Activated CD4-positive, alpha-beta memory T cell treated with anti-CD3 and anti-CD28 coated beads for 36 hours (primary cell): Measurements from ENCODE around the gene HOXB2. TPM values are rescaled to one million over a fixed set of nuclear protein-coding genes. Genes with fewer than 3 reads are reported as not detected.
A peak's percentile ranks its signal among the peaks of the same experiment; 100 is the strongest.
"Not testable (repeated sequence)": the region's sequence is repeated elsewhere in the genome, so short reads cannot be mapped to it uniquely, and the experiment has no call there.

Source experiments
- CTCF ChIA-PET: fragments of 350-600 bp; sonication (Branson Sonifier 250); formaldehyde crosslinking; loops from one replicate; lab custom pipeline; 2021; ENCODE audit warnings: antibody characterized with exemption, inconsistent platforms; lab: Charles Lee
- POLR2A ChIA-PET: fragments of 350-600 bp; sonication (Branson Sonifier 250); formaldehyde crosslinking; loops from one replicate; lab custom pipeline; 2021; ENCODE audit warnings: antibody characterized with exemption; lab: Charles Lee
- DNase-seq: peaks from one replicate; pipeline ENCODE4 v3.0.0-alpha.2; 2020
- H3K27ac Mint-ChIP-seq: one replicate; pipeline ENCODE4 v1.8.0; 2021; ENCODE audit warnings: mixed read lengths
- H3K27me3 Mint-ChIP-seq: one replicate; pipeline ENCODE4 v1.8.0; 2021; ENCODE audit warnings: mixed read lengths
- H3K36me3 Mint-ChIP-seq: one replicate; pipeline ENCODE4 v1.8.0; 2021; ENCODE audit warnings: mixed read lengths
- H3K4me1 Mint-ChIP-seq: one replicate; pipeline ENCODE4 v1.8.0; 2021; ENCODE audit warnings: low read depth, mixed read lengths
- H3K4me3 Mint-ChIP-seq: one replicate; pipeline ENCODE4 v1.8.0; 2021; ENCODE audit warnings: mild to moderate bottlenecking, mixed read lengths
- H3K9me3 Mint-ChIP-seq: one replicate; pipeline ENCODE4 v1.8.0; 2021; ENCODE audit warnings: mixed read lengths
- intact Hi-C: fragments of 100-400 bp; cut with micrococcal nuclease; formaldehyde crosslinking; loops from one replicate; pipeline ENCODE4 v1.15.1; 2023
- total RNA-seq, 2 experiments: library from RNA; stranded (reverse); gene quantifications; one replicate each; pipeline ENCODE4 v1.2.3, GENCODE V29; 2021

HOXB2 gene
- total RNA-seq, 2 experiments from 2014 or later = 13.3 to 16.8 TPM

GRCh38 chr17:48542114-48542656 lies 2.7 kb downstream of the HOXB2 start:
- ChIA-PET POLR2A (interaction anchor here (0.9 to 1.1 kb wide), 3 partner anchors 26 to 41 kb away, joined by 3 read pairs; no protein-coding TSS in a partner anchor), CTCF (interaction anchor here (1.1 to 1.9 kb wide), 2 partner anchors 36 to 51 kb away, joined by 3 to 5 read pairs; partner anchors contain the start of gene HOXB4)
- H3K4me3 Mint-ChIP-seq = peak overlapping the region; percentile 84
- H3K9me3 Mint-ChIP-seq = no peaks in the 10 kb centered on the region
- H3K27me3 Mint-ChIP-seq = peaks cover 18% of the 10 kb centered on the region
- intact Hi-C loops = loop anchor here (5.0 kb wide), 1 partner anchor 35 kb away; the partner anchor contains the start of gene HOXB4
- peak overlapping the region; percentile 96 for H3K27ac Mint-ChIP-seq
- peaks cover 11% of the 10 kb centered on the region for H3K36me3 Mint-ChIP-seq
- peaks cover 31% of the 10 kb centered on the region for H3K4me1 Mint-ChIP-seq
- DNase-seq = peak; percentile 31

GRCh38 chr17:48541577-48542113 lies 3.3 kb downstream of the HOXB2 start:
- peak; percentile 57 for DNase-seq
- CTCF ChIA-PET = interaction anchor here (1.1 to 1.9 kb wide), 2 partner anchors 36 to 51 kb away, joined by 3 to 5 read pairs; partner anchors contain the start of gene HOXB4
- intact Hi-C loops = loop anchor here (5.0 kb wide), 1 partner anchor 36 kb away; the partner anchor contains the start of gene HOXB4
- Mint-ChIP-seq H3K27ac (peak overlapping the region; percentile 96), H3K4me1 (peaks cover 27% of the 10 kb centered on the region), H3K27me3 (peaks cover 18% of the 10 kb centered on the region), H3K36me3 (peaks cover 11% of the 10 kb centered on the region), H3K9me3 (no peaks in the 10 kb centered on the region), H3K4me3 (peak overlapping the region; percentile 84)
- POLR2A ChIA-PET = interaction anchor here (0.5 to 0.9 kb wide), 3 partner anchors 26 to 210 kb away, joined by 3 read pairs; no protein-coding TSS in a partner anchor

- CTCF ChIA-PET = interaction anchor here (0.8 to 1.9 kb wide), 2 partner anchors 20 to 52 kb away, joined by 3 to 5 read pairs; no protein-coding TSS in a partner anchor
- peaks cover 11% of the 10 kb centered on the region for H3K36me3 Mint-ChIP-seq
- POLR2A ChIA-PET = interaction anchor here (0.5 to 0.9 kb wide), 2 partner anchors 27 to 209 kb away, joined by 3 read pairs; no protein-coding TSS in a partner anchor
- peak overlapping the region; percentile 84 for H3K4me3 Mint-ChIP-seq
- intact Hi-C loops = loop anchor here (5.0 kb wide), 1 partner anchor 36 kb away; the partner anchor contains the start of gene HOXB4
- no peaks in the 10 kb centered on the region for H3K9me3 Mint-ChIP-seq
- peaks cover 22% of the 10 kb centered on the region for H3K4me1 Mint-ChIP-seq
- DNase-seq = no peak
- H3K27me3 Mint-ChIP-seq = peaks cover 18% of the 10 kb centered on the region
- peak overlapping the region; percentile 96 for H3K27ac Mint-ChIP-seq
Measured at GRCh38 chr17:48541036-48541576, 3.8 kb downstream of the HOXB2 start.

GRCh38 chr17:48540213-48540612 lies 4.7 kb downstream of the HOXB2 start:
- no peak for DNase-seq
- intact Hi-C loops = loop anchor here (5.0 kb wide), 1 partner anchor 37 kb away; the partner anchor contains the start of gene HOXB4
- Mint-ChIP-seq H3K9me3 (no peaks in the 10 kb centered on the region), H3K27ac (peak overlapping the region; percentile 28), H3K4me1 (peaks cover 16% of the 10 kb centered on the region), H3K4me3 (no peak overlapping the region), H3K27me3 (peaks cover 16% of the 10 kb centered on the region), H3K36me3 (peaks cover 11% of the 10 kb centered on the region)
- CTCF ChIA-PET = interaction anchor here (0.7 to 0.8 kb wide), 3 partner anchors 21 to 180 kb away, joined by 3 read pairs; no protein-coding TSS in a partner anchor
- POLR2A ChIA-PET = no interaction called here

- no peak overlapping the region for H3K4me3 Mint-ChIP-seq
- no peaks in the 10 kb centered on the region for H3K9me3 Mint-ChIP-seq
- ChIA-PET CTCF (interaction anchor here (0.7 kb wide), 3 partner anchors 14 to 650 kb away, joined by 3 to 4 read pairs (median 4); no protein-coding TSS in a partner anchor), POLR2A (no interaction called here)
- intact Hi-C loops = no loop called here
- H3K27ac Mint-ChIP-seq = no peak overlapping the region
- peaks cover 14% of the 10 kb centered on the region for H3K27me3 Mint-ChIP-seq
- no peak for DNase-seq
- H3K36me3 Mint-ChIP-seq = peaks cover 11% of the 10 kb centered on the region
- H3K4me1 Mint-ChIP-seq = peaks cover 15% of the 10 kb centered on the region
Measured at GRCh38 chr17:48539177-48539576, 5.7 kb downstream of the HOXB2 start.

- Mint-ChIP-seq H3K36me3 (peaks cover 4% of the 10 kb centered on the region), H3K9me3 (no peaks in the 10 kb centered on the region), H3K4me3 (no peak overlapping the region), H3K27ac (no peak overlapping the region), H3K4me1 (peaks cover 10% of the 10 kb centered on the region), H3K27me3 (peaks cover 5% of the 10 kb centered on the region)
- ChIA-PET CTCF (no interaction called here), POLR2A (no interaction called here)
- no peak for DNase-seq
- intact Hi-C loops = no loop called here
Measured at GRCh38 chr17:48537316-48537715, 7.6 kb downstream of the HOXB2 start.

- POLR2A ChIA-PET = interaction anchor here (0.6 kb wide), 1 partner anchor 23 kb away, joined by 4 read pairs; no protein-coding TSS in a partner anchor
Measured at GRCh38 chr17:48535793-48536559, 8.9 kb downstream of the HOXB2 start.

GRCh38 chr17:48532261-48532660 lies 12.6 kb downstream of the HOXB2 start:
- H3K4me3 Mint-ChIP-seq = no peak overlapping the region
- H3K4me1 Mint-ChIP-seq = no peaks in the 10 kb centered on the region
- no peaks in the 10 kb centered on the region for H3K36me3 Mint-ChIP-seq
- POLR2A ChIA-PET = interaction anchor here (0.9 kb wide), 1 partner anchor 12 kb away, joined by 3 read pairs; no protein-coding TSS in a partner anchor
- no peaks in the 10 kb centered on the region for H3K9me3 Mint-ChIP-seq
- no peak for DNase-seq
- H3K27me3 Mint-ChIP-seq = peaks cover 2% of the 10 kb centered on the region
- no peak overlapping the region for H3K27ac Mint-ChIP-seq
- CTCF ChIA-PET = interaction anchor here (0.7 to 0.8 kb wide), 2 partner anchors 12 to 26 kb away, joined by 4 read pairs; no protein-coding TSS in a partner anchor
- intact Hi-C loops = no loop called here

More at GRCh38 chr17:48535793-48536559, 8.9 kb downstream of the HOXB2 start:
- H3K4me1 Mint-ChIP-seq, H3K27ac Mint-ChIP-seq, H3K27me3 Mint-ChIP-seq, H3K36me3 Mint-ChIP-seq, H3K4me3 Mint-ChIP-seq, intact Hi-C loops, H3K9me3 Mint-ChIP-seq: not testable (repeated sequence)
- peak; percentile 36 for DNase-seq
- CTCF ChIA-PET = interaction anchor here (0.7 kb wide), 1 partner anchor 178 kb away, joined by 4 read pairs; no protein-coding TSS in a partner anchor

- CTCF ChIA-PET = no interaction called here
- intact Hi-C loops = no loop called here
- Mint-ChIP-seq H3K4me1 (no peaks in the 10 kb centered on the region), H3K9me3 (no peaks in the 10 kb centered on the region), H3K27ac (no peak within 1 kb of the TSS), H3K36me3 (no peaks in the 10 kb centered on the region), H3K27me3 (peaks cover 11% of the 10 kb centered on the region), H3K4me3 (no peak within 1 kb of the TSS)
- DNase-seq = no peak
- POLR2A ChIA-PET = interaction anchor here (0.6 kb wide), 1 partner anchor 166 kb away, joined by 4 read pairs; no protein-coding TSS in a partner anchor
Measured at GRCh38 chr17:48530887-48531272, 14.0 kb downstream of the HOXB2 start, which contains the start of gene HOXB1. Gene HOXB1, minus strand, starts transcription at chr17:48531011. Its CDS starts 107 bp downstream, at chr17:48530904.

GRCh38 chr17:48530208-48530886 lies 14.6 kb downstream of the HOXB2 start:
- H3K27me3 Mint-ChIP-seq = peaks cover 16% of the 10 kb centered on the region
- ChIA-PET CTCF (interaction anchor here (1.2 kb wide), 1 partner anchor 63 kb away, joined by 3 read pairs; the partner anchor contains the start of gene HOXB5), POLR2A (interaction anchor here (0.6 kb wide), 1 partner anchor 165 kb away, joined by 4 read pairs; no protein-coding TSS in a partner anchor)
- H3K36me3 Mint-ChIP-seq = no peaks in the 10 kb centered on the region
- H3K27ac Mint-ChIP-seq = no peak overlapping the region
- H3K4me3 Mint-ChIP-seq = no peak overlapping the region
- intact Hi-C loops = no loop called here
- no peaks in the 10 kb centered on the region for H3K4me1 Mint-ChIP-seq
- no peaks in the 10 kb centered on the region for H3K9me3 Mint-ChIP-seq
- DNase-seq = no peak

- Mint-ChIP-seq H3K36me3 (no peaks in the 10 kb centered on the region), H3K27me3 (peaks cover 19% of the 10 kb centered on the region), H3K4me3 (no peak overlapping the region), H3K4me1 (no peaks in the 10 kb centered on the region), H3K9me3 (no peaks in the 10 kb centered on the region), H3K27ac (no peak overlapping the region)
- ChIA-PET CTCF (interaction anchor here (1.2 kb wide), 1 partner anchor 64 kb away, joined by 3 read pairs; the partner anchor contains the start of gene HOXB5), POLR2A (no interaction called here)
- intact Hi-C loops = no loop called here
- DNase-seq = no peak
Measured at GRCh38 chr17:48529683-48530009, 15.3 kb downstream of the HOXB2 start.
